Activated CD4-positive, alpha-beta memory T cell treated with anti-CD3 and anti-CD28 coated beads for 36 hours (primary cell): ENCODE measurements around the gene NUP155. TPM values are rescaled to one million over a fixed set of nuclear protein-coding genes. Genes with fewer than 3 reads are reported as not detected.
A peak's percentile ranks its signal among the peaks of the same experiment; 100 is the strongest.
"Not testable (repeated sequence)": the region's sequence is repeated elsewhere in the genome, so short reads cannot be mapped to it uniquely, and the experiment has no call there.

Source experiments
- CTCF ChIA-PET: fragments of 350-600 bp; sonication (Branson Sonifier 250); formaldehyde crosslinking; loops from one replicate; lab custom pipeline; 2021; ENCODE audit warnings: antibody characterized with exemption, inconsistent platforms; lab: Charles Lee
- POLR2A ChIA-PET: fragments of 350-600 bp; sonication (Branson Sonifier 250); formaldehyde crosslinking; loops from one replicate; lab custom pipeline; 2021; ENCODE audit warnings: antibody characterized with exemption; lab: Charles Lee
- DNase-seq: peaks from one replicate; pipeline ENCODE4 v3.0.0-alpha.2; 2020
- H3K27ac Mint-ChIP-seq: one replicate; pipeline ENCODE4 v1.8.0; 2021; ENCODE audit warnings: mixed read lengths
- H3K27me3 Mint-ChIP-seq: one replicate; pipeline ENCODE4 v1.8.0; 2021; ENCODE audit warnings: mixed read lengths
- H3K36me3 Mint-ChIP-seq: one replicate; pipeline ENCODE4 v1.8.0; 2021; ENCODE audit warnings: mixed read lengths
- H3K4me1 Mint-ChIP-seq: one replicate; pipeline ENCODE4 v1.8.0; 2021; ENCODE audit warnings: low read depth, mixed read lengths
- H3K4me3 Mint-ChIP-seq: one replicate; pipeline ENCODE4 v1.8.0; 2021; ENCODE audit warnings: mild to moderate bottlenecking, mixed read lengths
- H3K9me3 Mint-ChIP-seq: one replicate; pipeline ENCODE4 v1.8.0; 2021; ENCODE audit warnings: mixed read lengths
- intact Hi-C: fragments of 100-400 bp; cut with micrococcal nuclease; formaldehyde crosslinking; loops from one replicate; pipeline ENCODE4 v1.15.1; 2023
- total RNA-seq, 2 experiments: library from RNA; stranded (reverse); gene quantifications; one replicate each; pipeline ENCODE4 v1.2.3, GENCODE V29; 2021

NUP155 gene
- total RNA-seq, result 10 to 100 TPM; 74.6 to 75.6 TPM

DNA sequence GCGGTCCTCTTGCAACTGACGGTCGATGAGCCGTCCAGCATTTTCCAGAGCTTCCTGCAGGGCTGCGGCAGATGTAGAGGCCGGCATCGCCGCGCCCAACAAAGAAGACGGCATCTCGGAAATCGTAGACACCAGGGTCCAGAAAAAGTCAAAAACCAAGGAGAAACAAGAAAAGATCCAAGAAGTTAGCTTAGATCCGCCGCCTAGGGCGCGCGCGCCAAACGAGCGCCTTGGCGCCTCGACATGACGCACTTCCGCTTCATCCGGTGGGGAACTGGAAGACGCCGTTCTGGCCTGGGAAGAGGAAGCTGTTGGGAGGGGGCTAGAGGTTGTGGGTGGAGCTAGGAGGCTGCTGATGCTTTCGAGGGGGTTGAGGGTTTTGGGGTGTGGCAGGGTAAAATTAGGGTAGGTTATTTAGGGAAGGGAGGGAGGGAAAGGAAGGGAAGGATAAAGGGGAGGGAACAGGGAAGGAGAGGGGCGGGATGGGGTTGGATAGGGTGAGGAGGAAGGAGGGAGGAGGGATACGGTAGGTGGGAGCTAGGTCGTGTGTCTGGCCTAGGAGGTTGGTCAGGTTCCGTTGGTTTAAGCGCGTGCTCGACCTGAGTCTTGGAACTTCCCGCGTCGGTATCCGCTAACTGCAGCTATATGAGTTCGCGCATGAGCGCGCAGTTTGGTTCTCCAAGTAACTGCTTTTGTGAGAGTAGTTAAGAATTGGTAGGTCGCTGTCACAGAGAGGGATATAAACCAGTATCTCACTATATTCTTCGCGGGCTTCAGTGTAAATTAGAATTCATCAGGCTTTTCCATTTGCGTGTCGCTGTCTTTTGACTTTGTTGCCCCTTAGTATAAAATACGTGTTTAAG lies at the start of gene NUP155:
TSS of gene NUP155 (minus strand) at position 243 of the 863 bp plus-strand sequence. CDS start at position 114, 129 bp downstream.
- no peaks in the 10 kb centered on the region for H3K9me3 Mint-ChIP-seq
- H3K27ac Mint-ChIP-seq, result peak within 1 kb of the TSS; percentile 90
- peak; percentile 94 for DNase-seq
- peaks cover 24% of the 10 kb centered on the region for H3K4me1 Mint-ChIP-seq
- ChIA-PET POLR2A (interaction anchor here (0.8 to 1.7 kb wide), 6 partner anchors 8 to 367 kb away, joined by 3 to 18 read pairs (median 4); partner anchors contain the start of genes CPLANE1 and WDR70), CTCF (interaction anchor here (0.5 to 2.1 kb wide), 5 partner anchors 8 to 350 kb away, joined by 3 to 22 read pairs (median 4); partner anchors contain the start of gene WDR70)
- intact Hi-C loops, result loop anchor here (1.0 to 10.0 kb wide), 7 partner anchors 8 to 1220 kb away; partner anchors contain the start of genes CPLANE1, LMBRD2, NADK2 and NIPBL
- H3K4me3 Mint-ChIP-seq, result peak within 1 kb of the TSS; percentile 94
- H3K27me3 Mint-ChIP-seq, result no peaks in the 10 kb centered on the region
- H3K36me3 Mint-ChIP-seq, result peaks cover 6% of the 10 kb centered on the region

DNA sequence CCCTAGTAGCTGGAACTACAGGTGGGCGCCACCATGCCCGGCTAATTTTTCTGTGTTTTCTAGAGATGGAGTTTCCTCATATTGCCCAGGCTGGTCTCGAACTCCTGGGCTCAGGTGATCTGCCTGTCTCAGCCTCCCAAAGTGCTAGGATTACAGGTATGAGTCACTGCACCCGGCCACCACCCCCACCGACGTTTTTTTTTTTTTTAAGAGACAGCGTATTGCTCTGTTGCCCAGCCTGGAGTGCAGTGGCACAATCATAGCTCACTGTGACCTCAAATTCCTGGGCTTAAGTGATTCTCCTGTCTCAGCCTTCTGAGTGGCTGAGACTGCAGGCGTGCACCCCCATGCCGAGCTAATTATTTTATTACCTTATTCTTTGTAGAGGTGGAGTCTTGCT lies 46.4 kb upstream of the NUP155 start:
- ChIA-PET POLR2A (no interaction called here), CTCF (interaction anchor here (1.1 kb wide), 1 partner anchor 137 kb away, joined by 3 read pairs; no protein-coding TSS in a partner anchor)
- Mint-ChIP-seq H3K36me3 (peaks cover 6% of the 10 kb centered on the region), H3K4me3 (no peak overlapping the region), H3K27ac (no peak overlapping the region), H3K9me3 (no peaks in the 10 kb centered on the region), H3K27me3 (no peaks in the 10 kb centered on the region), H3K4me1 (no peaks in the 10 kb centered on the region)
- intact Hi-C loops, result no loop called here
- DNase-seq, result no peak

DNA sequence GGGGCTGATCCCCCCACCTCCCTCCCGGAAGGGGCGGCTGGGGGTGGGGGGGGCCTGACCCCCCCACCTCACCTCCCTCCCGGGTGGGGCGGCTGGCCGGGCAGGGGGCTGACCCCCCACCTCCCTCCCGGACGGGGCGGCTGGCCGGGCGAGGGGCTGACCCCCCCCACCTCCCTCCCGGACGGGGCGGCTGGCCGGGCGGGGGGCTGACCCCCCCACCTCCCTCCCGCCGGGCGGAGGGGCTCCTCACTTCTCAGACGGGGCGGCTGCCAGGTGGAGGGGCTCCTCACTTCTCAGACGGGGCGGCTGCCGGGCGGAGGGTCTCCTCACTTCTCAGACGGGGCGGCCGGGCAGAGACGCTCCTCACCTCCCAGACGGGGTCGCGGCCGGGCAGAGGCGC lies 44.5 kb upstream of the NUP155 start:
- H3K27ac Mint-ChIP-seq, DNase-seq, H3K36me3 Mint-ChIP-seq, H3K27me3 Mint-ChIP-seq, POLR2A ChIA-PET, CTCF ChIA-PET, H3K4me1 Mint-ChIP-seq, H3K4me3 Mint-ChIP-seq, H3K9me3 Mint-ChIP-seq, intact Hi-C loops: not testable (repeated sequence)

DNA sequence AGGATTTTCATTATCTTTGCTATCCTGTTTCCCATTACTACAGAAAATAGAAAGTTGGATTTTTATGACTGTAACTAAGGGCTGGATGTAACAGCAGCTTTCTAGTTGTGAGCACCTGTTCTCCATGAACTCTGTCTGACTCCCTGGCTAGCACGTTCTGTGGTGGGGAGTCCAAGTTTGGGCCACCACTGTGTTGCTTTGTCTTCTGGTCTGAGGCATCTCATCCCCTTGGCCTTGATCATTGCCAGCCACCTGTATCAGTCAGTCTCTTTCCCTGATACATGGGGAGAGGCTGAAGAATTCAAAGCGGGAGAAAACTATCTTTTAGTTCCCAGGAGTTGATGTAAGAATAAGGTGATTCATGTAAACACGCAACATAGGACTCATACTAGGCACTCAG lies 41.6 kb upstream of the NUP155 start:
- POLR2A ChIA-PET, result no interaction called here
- intact Hi-C loops, result no loop called here

DNA sequence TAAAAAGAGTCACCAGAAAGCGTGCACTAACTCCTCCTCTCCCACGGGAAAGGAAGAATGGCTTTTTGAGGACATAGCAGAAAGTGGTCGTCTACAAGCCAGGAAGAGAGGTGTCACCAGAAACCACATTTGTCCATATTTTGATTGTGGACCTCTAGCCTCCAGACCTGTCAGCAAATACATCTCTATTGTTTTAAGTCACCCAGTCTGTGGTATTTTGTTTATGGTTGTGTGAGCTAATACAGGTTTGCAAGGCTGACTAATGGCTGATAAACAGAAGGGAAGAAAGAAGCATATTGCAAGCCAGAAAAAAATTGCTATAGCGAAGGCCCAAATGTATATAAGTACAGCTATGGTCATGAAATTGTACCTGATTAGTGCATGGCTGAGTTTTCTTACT lies 29.6 kb upstream of the NUP155 start:
- Mint-ChIP-seq H3K27ac (no peak overlapping the region), H3K9me3 (no peaks in the 10 kb centered on the region), H3K36me3 (peaks cover 21% of the 10 kb centered on the region), H3K4me1 (no peaks in the 10 kb centered on the region), H3K27me3 (no peaks in the 10 kb centered on the region), H3K4me3 (no peak overlapping the region)
- CTCF ChIA-PET, result no interaction called here
- intact Hi-C loops, result no loop called here
- POLR2A ChIA-PET, result no interaction called here
- DNase-seq, result no peak

More for the DNA sequence above, 41.6 kb upstream of the NUP155 start:
- Mint-ChIP-seq H3K27me3 (no peaks in the 10 kb centered on the region), H3K27ac (no peak overlapping the region), H3K4me1 (no peaks in the 10 kb centered on the region), H3K4me3 (no peak overlapping the region), H3K36me3 (peaks cover 7% of the 10 kb centered on the region), H3K9me3 (no peaks in the 10 kb centered on the region)
- no peak for DNase-seq
- CTCF ChIA-PET, result interaction anchor here (0.6 to 2.3 kb wide), 26 partner anchors 8 to 779 kb away, joined by 3 to 29 read pairs (median 4); partner anchors contain the start of genes NUP155 and WDR70

DNA sequence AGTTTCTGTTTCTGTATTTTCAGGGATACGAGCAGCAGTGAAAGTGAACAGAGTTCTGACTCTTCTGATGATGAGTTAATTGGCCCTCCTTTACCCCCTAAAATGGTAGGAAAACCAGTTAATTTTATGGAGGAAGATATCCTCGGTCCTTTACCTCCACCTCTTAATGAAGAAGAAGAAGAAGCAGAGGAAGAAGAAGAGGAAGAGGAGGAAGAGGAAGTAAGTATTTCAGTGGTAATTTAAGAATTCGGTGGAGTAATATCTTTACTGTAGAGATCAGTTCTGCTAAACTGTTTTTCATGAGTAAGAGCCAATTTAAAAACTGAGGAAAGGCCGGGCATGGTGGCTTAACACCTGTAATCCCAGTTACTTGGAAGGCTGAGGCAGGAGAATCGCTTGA lies 25.4 kb upstream of the NUP155 start:
- H3K4me1 Mint-ChIP-seq, result no peaks in the 10 kb centered on the region
- H3K9me3 Mint-ChIP-seq, result no peaks in the 10 kb centered on the region
- no peaks in the 10 kb centered on the region for H3K27me3 Mint-ChIP-seq
- intact Hi-C loops, result no loop called here
- H3K27ac Mint-ChIP-seq, result no peak overlapping the region
- CTCF ChIA-PET, result no interaction called here
- peaks cover 31% of the 10 kb centered on the region for H3K36me3 Mint-ChIP-seq
- POLR2A ChIA-PET, result no interaction called here
- no peak overlapping the region for H3K4me3 Mint-ChIP-seq
- no peak for DNase-seq

DNA sequence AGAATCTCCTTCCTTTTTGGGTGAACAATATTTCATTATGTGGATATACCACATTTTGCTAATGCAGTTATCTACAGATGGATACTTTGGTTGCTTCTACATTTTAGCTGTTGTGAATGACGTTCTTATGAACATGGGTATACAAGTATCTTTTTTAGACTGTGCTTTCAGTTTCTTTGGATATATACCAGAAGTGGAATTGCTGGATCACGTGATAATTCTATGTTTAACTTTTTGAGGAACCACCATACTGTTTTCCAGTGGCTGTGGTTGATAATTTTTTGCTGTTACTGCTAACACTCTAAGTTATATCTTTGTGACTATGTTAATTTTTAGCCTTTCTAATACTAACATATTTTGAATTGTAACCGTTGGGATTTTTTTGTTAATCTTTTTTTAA lies 20.7 kb upstream of the NUP155 start:
- ChIA-PET CTCF (no interaction called here), POLR2A (no interaction called here)
- H3K36me3 Mint-ChIP-seq, result peaks cover 26% of the 10 kb centered on the region
- H3K4me1 Mint-ChIP-seq, result no peaks in the 10 kb centered on the region
- no peaks in the 10 kb centered on the region for H3K9me3 Mint-ChIP-seq
- no peak overlapping the region for H3K4me3 Mint-ChIP-seq
- no peak for DNase-seq
- intact Hi-C loops, result no loop called here
- H3K27me3 Mint-ChIP-seq, result no peaks in the 10 kb centered on the region
- no peak overlapping the region for H3K27ac Mint-ChIP-seq

DNA sequence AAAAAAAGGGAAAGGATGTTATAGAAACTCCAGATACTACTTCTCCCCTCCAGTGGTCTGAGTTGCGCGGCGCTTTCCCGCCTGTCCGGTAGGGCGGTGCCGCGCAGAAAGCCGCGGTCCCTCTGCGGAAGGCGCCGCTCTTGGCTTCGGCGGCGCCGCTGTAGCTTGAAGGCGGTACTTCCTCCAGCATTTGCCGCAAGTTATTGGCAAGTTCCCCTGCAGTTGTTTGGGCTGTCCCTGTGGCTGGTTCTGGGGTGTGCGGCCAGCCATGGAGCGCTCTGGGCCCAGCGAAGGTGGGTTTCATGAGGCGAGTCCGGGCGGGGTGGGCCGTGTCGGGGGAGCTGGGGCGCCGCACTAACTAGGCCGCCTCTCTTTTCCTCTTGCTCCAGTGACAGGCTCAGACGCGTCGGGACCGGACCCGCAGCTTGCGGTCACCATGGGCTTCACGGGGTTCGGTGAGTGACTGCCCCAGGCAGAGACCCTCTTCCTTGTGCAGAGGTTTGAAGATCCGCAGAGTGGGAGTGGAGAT lies 8.3 kb upstream of the NUP155 start, which contains the start of gene WDR70:
TSS of gene WDR70 (plus strand) at position 219 of the 529 bp plus-strand sequence. CDS start at position 269, 50 bp downstream.
- Mint-ChIP-seq H3K4me3 (peak within 1 kb of the TSS; percentile 97), H3K4me1 (peaks cover 10% of the 10 kb centered on the region), H3K27ac (peak within 1 kb of the TSS; percentile 51)
- not testable (repeated sequence) for H3K9me3 Mint-ChIP-seq, H3K27me3 Mint-ChIP-seq, H3K36me3 Mint-ChIP-seq
- CTCF ChIA-PET, result interaction anchor here (0.6 to 1.9 kb wide), 4 partner anchors 9 to 814 kb away, joined by 3 to 22 read pairs (median 4); partner anchors contain the start of gene NUP155
- intact Hi-C loops, result loop anchor here (1.0 to 10.0 kb wide), 2 partner anchors 8 to 1134 kb away; partner anchors contain the start of genes NADK2 and NUP155
- POLR2A ChIA-PET, result interaction anchor here (1.7 kb wide), 1 partner anchor 8 kb away, joined by 18 read pairs; the partner anchor contains the start of gene NUP155
- DNase-seq, result peak; percentile 87

DNA sequence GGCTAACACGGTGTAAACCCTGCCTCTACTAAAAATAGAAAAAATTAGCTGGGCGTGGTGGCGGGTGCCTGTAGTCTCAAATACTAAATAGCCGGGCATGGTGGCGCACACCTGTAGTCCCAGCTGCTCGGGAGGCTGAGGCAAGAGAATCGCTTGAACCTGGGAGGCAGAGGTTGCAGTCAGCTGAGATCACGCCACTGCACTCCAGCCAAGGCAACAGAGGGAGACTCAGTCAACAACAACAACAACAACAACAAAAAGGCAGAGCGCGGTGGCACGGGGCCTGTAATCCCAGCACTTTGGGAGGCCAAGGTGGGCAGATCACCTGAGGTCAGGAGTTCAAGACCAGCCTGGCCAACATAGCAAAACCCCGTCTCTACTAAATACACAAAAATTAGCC lies 7.2 kb upstream of the NUP155 start:
- H3K27ac Mint-ChIP-seq, H3K27me3 Mint-ChIP-seq, DNase-seq, H3K36me3 Mint-ChIP-seq, H3K9me3 Mint-ChIP-seq, POLR2A ChIA-PET: not testable (repeated sequence)
- intact Hi-C loops, result loop anchor here (10.0 kb wide), 1 partner anchor 1133 kb away; the partner anchor contains the start of gene NADK2
- CTCF ChIA-PET, result interaction anchor here (1.0 kb wide), 1 partner anchor 17 kb away, joined by 3 read pairs; no protein-coding TSS in a partner anchor
- Mint-ChIP-seq H3K4me1 (peaks cover 10% of the 10 kb centered on the region), H3K4me3 (peak overlapping the region; percentile 97)

DNA sequence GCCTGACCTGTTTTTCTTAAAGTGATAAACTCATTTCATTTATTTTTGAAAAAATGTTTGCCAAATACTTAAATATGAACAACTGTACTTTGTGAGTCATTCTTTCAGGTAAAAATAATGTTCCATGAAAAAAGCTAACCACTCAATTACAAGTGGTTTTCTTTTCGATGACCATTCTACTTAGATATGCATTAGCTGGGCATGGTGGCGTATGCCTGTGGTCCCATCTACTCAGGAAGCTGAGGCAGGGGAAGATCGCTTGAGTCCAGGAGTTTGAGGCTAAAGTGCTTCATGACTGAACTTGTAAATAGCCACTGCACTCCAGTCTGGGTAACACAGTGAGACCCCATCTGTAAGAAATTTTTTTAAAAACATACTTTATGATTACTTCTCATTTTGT lies 4.2 kb upstream of the NUP155 start:
- ChIA-PET POLR2A (no interaction called here), CTCF (no interaction called here)
- Mint-ChIP-seq H3K27ac (no peak overlapping the region), H3K4me1 (peaks cover 7% of the 10 kb centered on the region), H3K4me3 (no peak overlapping the region), H3K9me3 (no peaks in the 10 kb centered on the region), H3K27me3 (no peaks in the 10 kb centered on the region), H3K36me3 (no peaks in the 10 kb centered on the region)
- no peak for DNase-seq
- intact Hi-C loops, result loop anchor here (10.0 kb wide), 1 partner anchor 1130 kb away; the partner anchor contains the start of gene NADK2

DNA sequence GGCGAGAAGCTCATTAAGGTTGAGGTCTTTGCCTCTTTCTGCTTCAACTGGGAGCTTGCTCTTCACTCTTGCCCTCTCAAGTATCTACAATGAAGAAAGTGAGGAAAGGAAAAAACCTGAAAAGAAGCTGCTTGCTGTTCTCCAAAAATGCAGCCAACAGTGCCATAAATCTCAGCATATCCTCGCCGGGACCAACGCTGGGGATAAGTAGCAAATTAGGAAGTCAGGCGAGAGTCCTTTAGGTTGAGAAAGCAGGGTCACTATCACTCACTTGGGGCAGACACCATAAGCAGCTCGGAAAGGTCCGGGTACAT lies 399 bp downstream of the NUP155 start:
- intact Hi-C loops, result loop anchor here (2.0 to 10.0 kb wide), 4 partner anchors 122 to 1220 kb away; partner anchors contain the start of genes CPLANE1, LMBRD2, NADK2 and NIPBL

More for the DNA sequence above, 399 bp downstream of the NUP155 start:
- DNase-seq, result no peak
- H3K36me3 Mint-ChIP-seq, result peaks cover 6% of the 10 kb centered on the region
- no peaks in the 10 kb centered on the region for H3K27me3 Mint-ChIP-seq
- POLR2A ChIA-PET, result interaction anchor here (0.9 to 1.7 kb wide), 5 partner anchors 9 to 368 kb away, joined by 3 to 18 read pairs (median 5); partner anchors contain the start of genes CPLANE1 and WDR70
- peak overlapping the region; percentile 94 for H3K4me3 Mint-ChIP-seq
- CTCF ChIA-PET, result interaction anchor here (0.5 to 2.1 kb wide), 5 partner anchors 9 to 351 kb away, joined by 3 to 22 read pairs (median 4); partner anchors contain the start of gene WDR70
- H3K9me3 Mint-ChIP-seq, result no peaks in the 10 kb centered on the region
- peak overlapping the region; percentile 90 for H3K27ac Mint-ChIP-seq
- H3K4me1 Mint-ChIP-seq, result peaks cover 27% of the 10 kb centered on the region
